HCT116 (cell line): ENCODE measurements around the gene CHRD. TPM values are rescaled to one million over a fixed set of nuclear protein-coding genes. Genes with fewer than 3 reads are reported as not detected.

Experiments used
- ATAC-seq: fragments of 200-7000 bp; cut with Tn5 transposase; 2 replicates; pipeline ENCODE4 v1.9.1; 2020; ENCODE audit warnings: mild to moderate bottlenecking, moderate library complexity
- BruUV-seq: library from RNA; stranded (reverse); fragments of 400-500 nt; replicated peaks from 2 replicates; lab custom pipeline; 2021; lab: Mats Ljungman, UMichigan
- CTCF ChIA-PET: fragments of 300-600 bp; sonication (Branson Sonifier 250); formaldehyde crosslinking; loops from one replicate; lab custom pipeline; 2021; ENCODE audit warnings: antibody characterized with exemption; lab: Charles Lee
- POLR2A ChIA-PET: fragments of 300-600, 350-600 bp; sonication (Branson Sonifier 250); formaldehyde crosslinking; loops from one replicate; lab custom pipeline; 2021; ENCODE audit warnings: antibody characterized with exemption; lab: Charles Lee
- RAD21 ChIA-PET, 2 experiments: fragments of 300-600 bp; sonication (Branson Sonifier 250); formaldehyde crosslinking; loops; one replicate each; lab custom pipeline; 2023; ENCODE audit warnings: low total read pairs in 2 of 2; ENCODE audit not compliant: uncharacterized antibody in 2 of 2, unreplicated experiment in 2 of 2, low non-redundant PET in 1 of 2; lab: Charles Lee
- DNase-seq: peaks from one replicate; pipeline ENCODE4 v3.0.0-alpha.2; 2010; ENCODE audit warnings: low read depth, low spot score
- H2AFZ ChIP-seq: fragments of 200-600 bp; shearing (Covaris generic), sonication (generic); 2 replicates; pipeline ENCODE4 v1.6.1; 2017; ENCODE audit warnings: low read depth, mixed run types, mixed read lengths, antibody characterized with exemption, low read length; ENCODE audit not compliant: poor library complexity, severe bottlenecking
- H3K27ac ChIP-seq: 2 replicates; pipeline ENCODE4 v1.5.1; 2012; ENCODE audit warnings: low read depth, low read length
- H3K27me3 ChIP-seq: fragments of 200-600 bp; sonication (generic); 2 replicates; pipeline ENCODE4 v1.6.1; 2016; ENCODE audit warnings: mixed run types, low read length, mixed read lengths; ENCODE audit not compliant: insufficient read depth
- H3K36me3 ChIP-seq, 2 experiments: fragments of 200-500 bp in 1 of 2; fragments of 200-600 bp in 1 of 2; sonication (Bioruptor generic) in 1 of 2; sonication (generic) in 1 of 2; 2 replicates each; pipeline versions ENCODE4 v1.5.1 to v1.6.1; 2014 to 2016; ENCODE audit warnings: low read length in 2 of 2, inconsistent platforms in 1 of 2, mixed read lengths in 1 of 2, mixed run types in 1 of 2; ENCODE audit not compliant: insufficient read depth in 2 of 2, control insufficient read depth in 1 of 2
- H3K4me1 ChIP-seq, 2 experiments: fragments of 200-600 bp in 1 of 2; sonication (generic) in 1 of 2; 2 replicates each; pipeline versions ENCODE4 v1.5.1 to v1.6.1; 2012 to 2017; ENCODE audit warnings: low read length in 2 of 2, inconsistent platforms in 1 of 2, mild to moderate bottlenecking in 1 of 2, mixed read lengths in 1 of 2, mixed run types in 1 of 2, moderate library complexity in 1 of 2; ENCODE audit not compliant: insufficient read depth in 2 of 2, control insufficient read depth in 1 of 2
- H3K4me2 ChIP-seq: fragments of 200-600 bp; sonication (generic); 2 replicates; pipeline ENCODE4 v1.6.1; 2017; ENCODE audit warnings: mixed run types, low read length, mixed read lengths
- H3K4me3 ChIP-seq, 2 experiments: fragments of 200-600 bp in 1 of 2; sonication (generic) in 1 of 2; replicated peaks in 1 of 2; 2 replicates each; pipeline ENCODE4 v1.5.1; 2011 to 2016; ENCODE audit warnings: low read length in 2 of 2, control low read depth in 1 of 2, low read depth in 1 of 2, mild to moderate bottlenecking in 1 of 2, mixed read lengths in 1 of 2, mixed run types in 1 of 2
- H3K79me2 ChIP-seq: fragments of 200-600 bp; sonication (generic); 2 replicates; pipeline ENCODE4 v1.6.1; 2017; ENCODE audit warnings: mild to moderate bottlenecking, mixed run types, low read length, moderate library complexity, mixed read lengths; ENCODE audit not compliant: insufficient read depth
- H3K9ac ChIP-seq: fragments of 200-600 bp; sonication (generic); 2 replicates; pipeline ENCODE4 v1.6.1; 2016; ENCODE audit warnings: low read length, mixed read lengths
- H3K9me2 ChIP-seq: fragments of 200-600 bp; sonication (generic), shearing (Covaris generic); 2 replicates; pipeline ENCODE4 v1.6.1; 2017; ENCODE audit warnings: mixed run types, mild to moderate bottlenecking, moderate library complexity; ENCODE audit not compliant: insufficient read depth
- H3K9me3 ChIP-seq, 2 experiments: fragments of 200-500 bp in 1 of 2; fragments of 200-600 bp in 1 of 2; sonication (Bioruptor generic) in 1 of 2; sonication (generic) in 1 of 2; 2 replicates each; pipeline ENCODE4 v1.6.1; 2014 to 2017; ENCODE audit warnings: low read length in 2 of 2, mixed read lengths in 2 of 2, inconsistent platforms in 1 of 2, low read depth in 1 of 2, mild to moderate bottlenecking in 1 of 2, mixed run types in 1 of 2, moderate library complexity in 1 of 2; ENCODE audit not compliant: control insufficient read depth in 1 of 2, insufficient read depth in 1 of 2
- H4K20me1 ChIP-seq: fragments of 200-600 bp; sonication (generic), shearing (Covaris generic); 2 replicates; pipeline ENCODE4 v1.6.1; 2017; ENCODE audit warnings: mixed run types, mild to moderate bottlenecking, moderate library complexity; ENCODE audit not compliant: insufficient read depth
- ATF3 ChIP-seq: IDR thresholded peaks from 2 replicates; pipeline ENCODE4 v1.6.1; 2012
- CBX3 ChIP-seq: IDR thresholded peaks from 2 replicates; pipeline ENCODE4 v1.6.1; 2012; ENCODE audit warnings: low read depth
- CEBPB ChIP-seq: IDR thresholded peaks from 2 replicates; pipeline ENCODE4 v1.6.1; 2012; ENCODE audit warnings: low read depth
- EGR1 ChIP-seq: IDR thresholded peaks from 2 replicates; pipeline ENCODE4 v1.6.1; 2012; ENCODE audit warnings: low read depth
- ELF1 ChIP-seq: IDR thresholded peaks from 2 replicates; pipeline ENCODE4 v1.6.1; 2012; ENCODE audit warnings: low read depth, borderline replicate concordance
- EZH2 ChIP-seq: fragments of 200-600 bp; sonication (generic); IDR thresholded peaks from 2 replicates; pipeline ENCODE4 v1.6.1; 2017; ENCODE audit warnings: antibody characterized with exemption, mixed run types
- FOSL1 ChIP-seq: IDR thresholded peaks from 2 replicates; pipeline ENCODE4 v1.6.1; 2012; ENCODE audit warnings: low read depth
- JUND ChIP-seq: IDR thresholded peaks from 2 replicates; pipeline ENCODE4 v1.6.1; 2012
- MAX ChIP-seq: IDR thresholded peaks from 2 replicates; pipeline ENCODE4 v1.6.1; 2012
- POLR2A ChIP-seq: IDR thresholded peaks from 2 replicates; pipeline ENCODE4 v1.7.0; 2011; ENCODE audit warnings: borderline replicate concordance; ENCODE audit not compliant: insufficient read depth, insufficient read length; ENCODE audit errors: extremely low read depth
- POLR2AphosphoS5 ChIP-seq: IDR thresholded peaks from 2 replicates; pipeline ENCODE4 v1.6.1; 2011; ENCODE audit warnings: mild to moderate bottlenecking, low read depth, low read length, moderate library complexity
- REST ChIP-seq: IDR thresholded peaks from 2 replicates; pipeline ENCODE4 v1.6.1; 2012; ENCODE audit warnings: low read depth
- SIN3A ChIP-seq: IDR thresholded peaks from 2 replicates; pipeline ENCODE4 v1.6.1; 2012; ENCODE audit warnings: low read depth
- SP1 ChIP-seq: IDR thresholded peaks from 2 replicates; pipeline ENCODE4 v1.6.1; 2012; ENCODE audit warnings: low read depth
- TCF7L2 ChIP-seq: IDR thresholded peaks from 2 replicates; pipeline ENCODE4 v1.7.0; 2011; ENCODE audit warnings: borderline replicate concordance, inconsistent platforms; ENCODE audit not compliant: insufficient read depth, insufficient read length; ENCODE audit errors: extremely low read depth
- YY1 ChIP-seq: IDR thresholded peaks from 2 replicates; pipeline ENCODE4 v1.6.1; 2011; ENCODE audit warnings: low read length, low read depth, moderate library complexity, mild to moderate bottlenecking; ENCODE audit not compliant: insufficient replicate concordance; ENCODE audit errors: extremely low read depth
- ZBTB33 ChIP-seq: IDR thresholded peaks from 2 replicates; pipeline ENCODE4 v1.6.1; 2011; ENCODE audit warnings: mild to moderate bottlenecking, low read length, moderate library complexity; ENCODE audit not compliant: insufficient replicate concordance; ENCODE audit errors: extremely low read depth
- ZNF274 ChIP-seq: fragments of 200-500 bp; sonication (Bioruptor generic); IDR thresholded peaks from 2 replicates; pipeline ENCODE4 v1.6.1; 2014; ENCODE audit warnings: mild to moderate bottlenecking, low read depth, low read length, inconsistent platforms
- intact Hi-C: fragments of 100-400 bp; cut with micrococcal nuclease; formaldehyde crosslinking; loops from 2 replicates; pipeline ENCODE4 v1.10.0; 2022
- total RNA-seq: library from RNA; stranded (reverse); gene quantifications from one replicate; pipeline ENCODE4 v1.2.1, GENCODE V29; 2021; ENCODE audit not compliant: unreplicated experiment

The CHRD gene
- total RNA-seq, 1 experiment from 2014 or later, result 8.0 TPM

GRCh38 chr3:184409331-184409926 lies 29.6 kb downstream of the CHRD start (continued):
- no peak for TF ChIP-seq CBX3
- TF ChIP-seq YY1, result no peak
- TF ChIP-seq FOSL1, result no peak
- no peak for TF ChIP-seq ELF1
- no peak for TF ChIP-seq ATF3
- no peak for TF ChIP-seq EGR1
- TF ChIP-seq EZH2, result no peak
- TF ChIP-seq JUND, result no peak

- Histone ChIP-seq H3K9ac (no peak overlapping the region), H3K27ac (no peak overlapping the region), H3K9me2 (no peaks in the 10 kb centered on the region), H3K4me2 (no peak overlapping the region), H3K36me3 (no peaks in the 10 kb centered on the region), H3K79me2 (no peaks in the 10 kb centered on the region), H3K4me3 (no peak overlapping the region), H4K20me1 (no peaks in the 10 kb centered on the region), H3K4me1 (peaks cover 0 to 7% of the 10 kb centered on the region in 2 experiments; a peak in 2 of 4 replicates), H3K27me3 (no peaks in the 10 kb centered on the region), H3K9me3 (no peaks in the 10 kb centered on the region), H2AFZ (no peak overlapping the region)
- CTCF ChIA-PET, result interaction anchor here (1.2 kb wide), 1 partner anchor 8 kb away, joined by 3 read pairs; no protein-coding TSS in a partner anchor
- no peak for ATAC-seq
- RAD21 ChIA-PET, result no interaction called here
- BruUV-seq, result no TSS peak
- DNase-seq, result no peak
- intact Hi-C loops, result no loop called here
- POLR2A ChIA-PET, result no interaction called here
- TF ChIP-seq SP1 (no peak), JUND (no peak), EZH2 (no peak), YY1 (no peak), TCF7L2 (no peak), POLR2A (no peak), REST (no peak), EGR1 (no peak), CBX3 (no peak), ZNF274 (no peak), SIN3A (no peak), POLR2AphosphoS5 (no peak), MAX (no peak), ZBTB33 (no peak), CEBPB (no peak)
Measured at GRCh38 chr3:184409946-184410500, 30.2 kb downstream of the CHRD start.
